Measurements from ENCODE around the gene STX8.

STX8 gene

GRCh38 chr17:9233271-9233599 lies 342.4 kb downstream of the STX8 start:
- TF ChIP-seq GATA3 (IDR thresholded peaks at IDR 0.05; ENCODE audit: low read depth, low read length), result no peak
- no peak for TF ChIP-seq GATA2 (IDR thresholded peaks at IDR 0.05; ENCODE audit: low read depth, low read length)

- TF ChIP-seq GATA2 (IDR thresholded peaks at IDR 0.05; ENCODE audit: low read depth, low read length), result no peak
- TF ChIP-seq GATA3 (IDR thresholded peaks at IDR 0.05; ENCODE audit: low read depth, low read length), result no peak
These were observed 342.9 kb downstream of the STX8 start for GRCh38 chr17:9232591-9233270.

DNA sequence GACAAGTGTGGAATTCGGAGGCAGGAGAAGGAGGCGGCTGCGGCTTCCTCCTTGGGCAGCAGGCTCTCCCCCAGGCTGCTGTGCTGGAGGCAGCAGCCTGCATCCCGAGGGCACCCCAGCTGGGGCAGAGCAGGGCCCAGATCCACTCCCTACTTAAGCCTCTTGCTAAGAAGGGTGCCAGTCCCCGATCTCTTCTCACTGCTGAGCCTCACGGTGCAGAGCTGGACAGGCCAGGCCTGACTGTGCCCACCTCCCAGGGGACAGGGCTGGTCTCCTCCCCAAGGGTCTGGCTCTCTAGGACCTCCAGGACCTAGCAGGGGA lies 343.5 kb downstream of the STX8 start:
- no peak for TF ChIP-seq GATA3 (IDR thresholded peaks at IDR 0.05; ENCODE audit: low read depth, low read length)
- TF ChIP-seq GATA2 (IDR thresholded peaks at IDR 0.05; ENCODE audit: low read depth, low read length), result no peak

DNA sequence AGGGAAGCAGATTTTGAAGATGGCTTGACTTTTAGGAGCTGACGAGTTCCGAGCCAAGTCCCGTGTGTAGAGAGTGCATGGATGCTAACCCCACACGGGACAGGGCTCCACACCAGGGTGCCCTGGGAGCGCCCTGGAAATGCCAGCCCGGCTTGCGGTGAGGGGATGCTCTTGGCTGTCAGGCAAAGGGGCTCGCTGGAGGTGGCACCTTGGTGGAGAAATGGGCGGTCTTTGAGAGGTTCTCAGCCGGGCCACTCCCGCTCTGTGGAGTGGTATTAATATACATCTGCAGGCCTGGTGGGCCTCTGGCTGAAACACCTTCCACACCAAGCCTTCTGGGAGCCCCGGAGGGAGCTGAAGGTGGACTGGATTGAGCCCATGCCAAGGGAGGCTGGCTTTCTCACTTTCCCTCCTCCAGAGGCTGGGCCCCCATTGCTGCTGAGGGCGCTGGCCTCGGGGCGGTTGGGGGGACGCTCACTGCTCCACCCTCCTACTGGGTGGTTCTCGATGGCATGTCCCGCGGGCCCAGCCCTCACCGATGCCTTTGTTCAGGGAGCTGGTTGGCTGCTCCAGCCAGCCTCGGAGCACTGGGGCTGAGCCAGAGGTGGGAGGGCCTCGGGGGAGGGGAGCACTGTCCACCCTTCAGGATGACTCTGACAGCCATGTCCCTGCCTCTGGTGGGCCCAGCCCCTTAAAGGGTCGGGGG lies 344.0 kb downstream of the STX8 start:
- TF ChIP-seq GATA3 (IDR thresholded peaks at IDR 0.05; ENCODE audit: low read depth, low read length) (no peak), GATA2 (IDR thresholded peaks at IDR 0.05; ENCODE audit: low read depth, low read length) (no peak)

- TF ChIP-seq GATA3 (IDR thresholded peaks at IDR 0.05; ENCODE audit: low read depth, low read length), result no peak
- TF ChIP-seq GATA2 (IDR thresholded peaks at IDR 0.05; ENCODE audit: low read depth, low read length), result no peak
These were observed 344.8 kb downstream of the STX8 start for GRCh38 chr17:9230861-9231260.

- no peak for TF ChIP-seq GATA3 (IDR thresholded peaks at IDR 0.05; ENCODE audit: low read depth, low read length)
- TF ChIP-seq GATA2 (IDR thresholded peaks at IDR 0.05; ENCODE audit: low read depth, low read length), result no peak
These were observed 345.3 kb downstream of the STX8 start for GRCh38 chr17:9230346-9230745.

GRCh38 chr17:9229826-9230201 lies 345.8 kb downstream of the STX8 start:
- no peak for TF ChIP-seq GATA2 (IDR thresholded peaks at IDR 0.05; ENCODE audit: low read depth, low read length)
- TF ChIP-seq GATA3 (IDR thresholded peaks at IDR 0.05; ENCODE audit: low read depth, low read length), result no peak

- TF ChIP-seq GATA3 (IDR thresholded peaks at IDR 0.05; ENCODE audit: low read depth, low read length) (no peak), GATA2 (IDR thresholded peaks at IDR 0.05; ENCODE audit: low read depth, low read length) (no peak)
These were observed 346.3 kb downstream of the STX8 start for GRCh38 chr17:9229160-9229825.

- TF ChIP-seq GATA3 (IDR thresholded peaks at IDR 0.05; ENCODE audit: low read depth, low read length) (no peak), GATA2 (IDR thresholded peaks at IDR 0.05; ENCODE audit: low read depth, low read length) (no peak)
These were observed 347.0 kb downstream of the STX8 start for GRCh38 chr17:9228408-9229159.

GRCh38 chr17:9227819-9228407 lies 347.7 kb downstream of the STX8 start:
- no peak for TF ChIP-seq GATA2 (IDR thresholded peaks at IDR 0.05; ENCODE audit: low read depth, low read length)
- TF ChIP-seq GATA3 (IDR thresholded peaks at IDR 0.05; ENCODE audit: low read depth, low read length), result no peak

DNA sequence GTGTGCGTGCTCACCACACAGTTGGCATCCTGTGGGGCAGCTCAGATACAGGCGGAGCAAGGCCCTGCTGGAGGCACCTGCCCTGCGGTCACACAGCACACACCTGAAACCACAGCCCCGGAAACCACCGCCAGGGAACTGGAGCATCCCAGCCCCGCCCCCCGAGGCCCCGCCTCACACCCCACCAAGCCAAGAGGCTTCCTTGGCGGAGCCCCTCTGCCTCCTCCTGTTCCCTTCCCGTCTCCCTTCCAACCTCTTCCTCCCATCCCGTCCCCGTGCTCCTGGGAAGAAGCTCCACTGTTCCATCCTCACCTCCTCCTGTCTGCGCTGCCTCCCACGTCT lies 348.9 kb downstream of the STX8 start:
- no peak for TF ChIP-seq GATA3 (IDR thresholded peaks at IDR 0.05; ENCODE audit: low read depth, low read length)
- TF ChIP-seq GATA2 (IDR thresholded peaks at IDR 0.05; ENCODE audit: low read depth, low read length), result no peak

DNA sequence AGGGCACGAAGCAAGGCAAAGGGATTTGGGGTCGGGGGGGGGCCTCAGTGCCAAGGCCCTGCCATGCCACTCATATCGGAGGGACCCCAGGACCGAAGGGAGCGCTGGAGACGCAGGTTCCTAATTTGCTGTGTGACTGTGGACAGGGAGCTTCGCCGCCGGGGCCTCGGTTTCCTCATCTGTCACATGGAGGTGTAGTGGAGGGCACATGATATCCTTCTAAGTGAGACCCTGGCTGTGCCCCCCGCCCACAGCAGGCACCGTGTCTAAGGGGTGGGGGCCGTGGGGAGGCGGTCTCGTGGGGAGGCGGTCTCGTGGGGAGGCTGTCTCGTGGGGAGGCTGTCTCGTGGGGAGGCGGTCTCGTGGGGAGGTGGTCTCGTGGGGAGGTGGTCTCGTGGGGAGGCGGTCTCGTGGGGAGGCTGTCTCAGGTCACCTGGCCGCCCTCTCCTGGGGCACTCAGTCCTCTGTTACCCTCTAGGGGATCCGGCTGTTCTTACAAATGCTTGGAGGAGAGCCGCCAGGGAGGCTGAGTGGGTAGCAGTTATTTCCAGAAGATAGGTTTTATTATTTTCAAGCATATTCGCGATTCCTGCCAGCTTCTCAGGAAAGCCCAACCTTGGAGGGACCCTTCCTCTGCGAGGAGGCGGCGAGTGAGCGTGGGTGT lies 349.4 kb downstream of the STX8 start:
- TF ChIP-seq GATA3 (IDR thresholded peaks at IDR 0.05; ENCODE audit: low read depth, low read length) (no peak), GATA2 (IDR thresholded peaks at IDR 0.05; ENCODE audit: low read depth, low read length) (no peak)

DNA sequence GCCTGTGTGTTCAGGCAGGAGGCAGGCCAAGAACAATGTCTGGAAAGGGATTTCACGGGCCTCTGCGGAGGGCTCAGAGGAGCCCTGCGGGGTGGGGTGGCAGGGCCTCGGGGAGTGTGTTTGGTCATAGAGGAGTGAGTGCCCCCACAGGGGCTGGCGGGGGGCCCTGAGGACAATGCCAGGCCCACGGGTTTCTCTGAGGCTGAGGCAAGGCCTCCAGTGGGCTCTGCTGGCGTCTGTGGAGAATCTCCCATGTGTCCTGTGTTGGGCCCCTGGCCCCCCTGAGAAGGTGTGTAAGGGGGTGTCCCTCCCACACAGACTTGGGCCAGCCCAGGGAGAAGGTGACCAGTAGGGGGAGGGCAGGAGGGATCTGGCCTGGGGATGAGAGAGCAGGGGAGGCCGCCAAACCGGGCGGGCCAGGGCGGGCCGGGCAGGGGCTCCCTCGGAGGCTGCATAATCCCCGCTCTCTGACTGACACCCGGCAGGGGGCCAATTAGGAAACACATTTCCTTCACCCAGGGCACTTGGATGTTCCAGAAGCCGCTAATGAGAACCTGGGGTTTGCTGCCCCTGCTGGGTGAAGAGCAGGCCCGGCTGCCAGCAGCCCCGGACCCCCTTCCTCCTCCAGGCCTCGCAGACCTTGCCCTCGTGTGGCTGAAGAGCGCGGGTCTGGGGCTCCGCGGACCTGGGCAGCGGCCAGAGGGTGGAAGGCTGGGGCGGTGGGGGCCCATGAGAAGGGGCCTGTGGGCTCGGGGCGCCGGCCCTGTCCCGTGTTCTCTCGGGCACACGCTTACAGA lies 350.1 kb downstream of the STX8 start:
- TF ChIP-seq GATA3 (IDR thresholded peaks at IDR 0.05; ENCODE audit: low read depth, low read length), result no peak
- TF ChIP-seq GATA2 (IDR thresholded peaks at IDR 0.05; ENCODE audit: low read depth, low read length), result no peak

Measured in SH-SY5Y (cell line).